ENCODE data around the gene SMAD5. TPM values are rescaled to one million over a fixed set of nuclear protein-coding genes. Genes with fewer than 3 reads are reported as not detected.

SMAD5 gene
- total and polyA plus RNA-seq, 9 donors: 27.9 to 61.8 (median 38.4) TPM

DNA sequence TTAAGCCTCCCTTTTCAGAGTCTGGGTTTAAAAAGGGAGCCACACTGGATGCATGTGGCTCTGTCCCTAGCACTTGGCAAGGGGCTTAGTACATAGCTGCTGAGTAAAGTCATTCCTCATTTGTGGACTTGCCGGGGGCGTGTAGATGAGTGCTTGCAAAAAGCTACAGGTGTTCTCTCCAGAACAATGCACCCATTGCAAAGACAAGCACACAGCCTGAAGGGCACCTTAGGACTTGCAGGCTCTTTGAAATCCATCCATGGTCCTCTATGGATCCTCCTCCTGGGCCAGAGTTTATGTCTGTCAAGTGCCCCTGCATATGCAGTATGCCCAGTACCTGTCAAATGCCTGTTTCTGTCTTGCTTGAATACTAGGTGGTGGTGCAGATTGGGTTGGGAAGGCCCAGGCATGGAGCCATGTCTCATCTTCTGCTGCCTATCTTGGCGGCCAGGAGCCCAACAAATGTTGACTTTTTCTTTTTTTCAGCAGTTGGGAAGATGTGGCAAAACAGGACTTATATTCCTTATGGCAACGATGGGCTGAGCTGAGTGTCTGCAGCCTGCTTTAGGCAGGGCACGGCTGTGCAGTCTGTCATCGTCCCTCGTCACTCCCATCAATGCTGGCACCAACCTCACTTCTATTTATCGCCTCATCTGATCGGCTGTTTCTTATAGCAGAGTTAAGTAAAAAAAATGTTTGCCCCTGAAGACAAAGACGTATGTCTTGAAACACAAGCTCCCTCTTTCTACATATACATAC, 78.8 kb downstream of the SMAD5 start:
- Histone ChIP-seq H3K27ac (ENCODE audit: low read length) (no peak overlapping the region), H3K4me1 (ENCODE audit: control insufficient read depth, insufficient read depth, low read length) (no peaks in the 10 kb centered on the region), H3K4me3 (ENCODE audit: low read length) (no peak overlapping the region), H3K36me3 (ENCODE audit: control insufficient read depth, insufficient read depth, low read length) (no peaks in the 10 kb centered on the region), H3K27me3 (ENCODE audit: control insufficient read depth, insufficient read depth, low read length) (peaks cover 4% of the 10 kb centered on the region), H3K9me3 (replicated peaks; ENCODE audit: control insufficient read depth, low read depth, low read length) (no peaks in the 10 kb centered on the region)
- WGBS (ENCODE audit: insufficient coverage): 89% methylated on average over 2 of the region's 10 CpGs
- DNase-seq: no peak

DNA sequence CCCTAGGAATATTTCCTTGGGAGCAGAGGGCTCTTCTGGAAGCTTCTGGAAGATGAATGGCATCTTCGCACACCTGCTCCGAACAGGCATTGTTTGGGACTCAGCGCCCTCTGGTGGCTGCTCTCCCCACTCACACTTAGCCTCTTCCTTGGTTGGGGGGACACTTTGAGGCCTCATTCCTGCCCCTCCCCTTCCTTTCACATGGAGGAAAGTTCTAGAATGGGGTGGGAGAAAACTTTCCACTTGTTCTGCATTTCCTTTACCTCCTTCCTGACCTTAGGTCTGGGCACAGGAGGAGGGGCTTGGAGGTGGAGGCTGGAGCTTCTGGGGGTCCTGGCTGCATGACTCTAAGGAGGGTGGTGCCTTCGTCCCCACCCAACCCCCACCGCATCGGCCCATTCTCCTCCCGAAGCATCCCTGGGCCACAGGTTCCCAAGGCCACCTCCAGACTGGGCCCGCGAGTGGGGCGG, 79.6 kb downstream of the SMAD5 start:
- Histone ChIP-seq H3K4me1 (ENCODE audit: control insufficient read depth, insufficient read depth, low read length) (no peaks in the 10 kb centered on the region), H3K4me3 (ENCODE audit: low read length) (no peak overlapping the region), H3K27me3 (ENCODE audit: control insufficient read depth, insufficient read depth, low read length) (peaks cover 4% of the 10 kb centered on the region), H3K27ac (ENCODE audit: low read length) (no peak overlapping the region), H3K9me3 (replicated peaks; ENCODE audit: control insufficient read depth, low read depth, low read length) (no peaks in the 10 kb centered on the region), H3K36me3 (ENCODE audit: control insufficient read depth, insufficient read depth, low read length) (no peaks in the 10 kb centered on the region)
- WGBS (ENCODE audit: insufficient coverage): 20% methylated on average over 1 of the region's 10 CpGs
- DNase-seq: peak; percentile 50

DNA sequence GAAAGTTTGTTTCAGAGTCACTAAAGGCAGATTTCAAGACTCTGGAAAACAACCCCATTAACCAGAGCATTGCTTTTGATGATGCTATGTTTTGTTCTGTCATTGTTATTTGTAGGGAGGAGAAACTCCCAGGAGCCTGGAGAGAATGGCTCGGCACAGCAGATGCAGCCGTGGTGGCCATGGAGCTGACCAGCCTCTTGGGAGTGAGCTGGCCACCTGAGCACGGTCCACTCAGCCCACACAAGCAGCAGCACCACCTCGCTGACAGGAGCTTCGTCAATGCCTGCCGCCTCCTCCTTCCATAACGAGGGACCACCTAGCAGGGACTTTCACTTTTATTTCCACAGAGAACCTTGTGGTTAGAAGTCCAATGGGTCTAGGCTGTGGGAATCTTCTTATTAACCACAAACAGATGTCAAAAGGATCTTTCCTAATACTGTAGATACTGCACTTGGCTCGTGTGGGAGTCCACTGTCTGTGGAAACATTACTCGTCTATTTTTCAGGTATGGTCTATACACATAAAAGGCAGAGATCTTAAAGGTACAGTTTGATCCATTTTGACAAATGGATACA, 81.4 kb downstream of the SMAD5 start:
- H3K36me3 ChIP-seq (ENCODE audit: control insufficient read depth, insufficient read depth, low read length): no peaks in the 10 kb centered on the region
- no peaks in the 10 kb centered on the region for H3K4me1 ChIP-seq (ENCODE audit: control insufficient read depth, insufficient read depth, low read length)
- H3K27me3 ChIP-seq (ENCODE audit: control insufficient read depth, insufficient read depth, low read length): peaks cover 4% of the 10 kb centered on the region
- H3K9me3 ChIP-seq (replicated peaks; ENCODE audit: control insufficient read depth, low read depth, low read length): no peaks in the 10 kb centered on the region
- no peak for DNase-seq
- H3K4me3 ChIP-seq (ENCODE audit: low read length): no peak overlapping the region
- H3K27ac ChIP-seq (ENCODE audit: low read length): no peak overlapping the region
- 51% methylated on average over 5 of the region's 9 CpGs for WGBS (ENCODE audit: insufficient coverage)

DNA sequence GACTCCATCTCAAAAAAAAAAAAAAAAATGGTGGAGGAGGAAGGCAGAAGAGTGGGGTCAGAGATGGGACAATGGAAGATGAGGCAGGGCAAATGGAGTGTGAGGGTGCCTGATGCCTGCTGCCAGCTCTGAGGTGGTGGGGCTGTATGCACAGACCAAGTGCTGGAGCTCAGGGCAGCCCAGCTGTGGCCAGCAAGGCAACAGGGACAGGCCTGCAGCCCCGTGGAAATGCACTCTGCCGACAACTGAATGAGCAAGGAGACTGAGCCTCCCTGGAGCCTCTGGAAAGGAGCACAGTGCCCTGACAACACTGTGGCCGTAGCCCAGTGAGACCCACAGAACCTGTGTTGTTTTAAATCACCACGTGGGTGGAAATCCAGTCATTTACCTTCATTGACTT, 83.2 kb downstream of the SMAD5 start:
- no peak overlapping the region for H3K27ac ChIP-seq (ENCODE audit: low read length)
- WGBS (ENCODE audit: insufficient coverage): 54% methylated on average over 4 of the region's 4 CpGs
- H3K27me3 ChIP-seq (ENCODE audit: control insufficient read depth, insufficient read depth, low read length): peaks cover 4% of the 10 kb centered on the region

DNA sequence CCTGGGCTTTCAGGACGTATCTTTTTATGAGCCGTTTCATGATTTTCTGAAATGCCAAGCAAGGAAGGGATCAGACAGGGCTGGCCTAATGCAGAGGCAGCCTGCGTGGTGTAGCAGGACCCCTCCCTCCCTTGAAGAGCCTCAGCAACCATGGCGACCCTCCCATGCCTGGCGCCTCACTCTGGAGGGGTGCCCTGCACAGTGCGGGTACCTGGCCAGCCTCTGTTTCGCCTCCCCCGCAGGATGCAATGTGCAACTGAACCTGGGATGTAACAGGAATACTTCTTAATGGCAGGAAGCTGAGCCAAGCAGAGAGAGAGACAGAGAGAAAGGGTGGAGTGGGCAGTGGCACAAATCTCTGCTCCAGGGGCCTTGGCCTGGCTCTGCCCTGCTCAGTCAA, 83.6 kb downstream of the SMAD5 start:
- no peaks in the 10 kb centered on the region for H3K9me3 ChIP-seq (replicated peaks; ENCODE audit: control insufficient read depth, low read depth, low read length)
- 81% methylated on average over 5 of the region's 8 CpGs for WGBS (ENCODE audit: insufficient coverage)
- no peak overlapping the region for H3K27ac ChIP-seq (ENCODE audit: low read length)
- H3K27me3 ChIP-seq (ENCODE audit: control insufficient read depth, insufficient read depth, low read length): peaks cover 4% of the 10 kb centered on the region
- no peak for DNase-seq
- no peaks in the 10 kb centered on the region for H3K36me3 ChIP-seq (ENCODE audit: control insufficient read depth, insufficient read depth, low read length)
- no peaks in the 10 kb centered on the region for H3K4me1 ChIP-seq (ENCODE audit: control insufficient read depth, insufficient read depth, low read length)
- H3K4me3 ChIP-seq (ENCODE audit: low read length): no peak overlapping the region

More for the DNA sequence above, 83.2 kb downstream of the SMAD5 start:
- DNase-seq: no peak
- Histone ChIP-seq H3K4me3 (ENCODE audit: low read length) (no peak overlapping the region), H3K36me3 (ENCODE audit: control insufficient read depth, insufficient read depth, low read length) (no peaks in the 10 kb centered on the region), H3K4me1 (ENCODE audit: control insufficient read depth, insufficient read depth, low read length) (no peaks in the 10 kb centered on the region), H3K9me3 (replicated peaks; ENCODE audit: control insufficient read depth, low read depth, low read length) (no peaks in the 10 kb centered on the region)

DNA sequence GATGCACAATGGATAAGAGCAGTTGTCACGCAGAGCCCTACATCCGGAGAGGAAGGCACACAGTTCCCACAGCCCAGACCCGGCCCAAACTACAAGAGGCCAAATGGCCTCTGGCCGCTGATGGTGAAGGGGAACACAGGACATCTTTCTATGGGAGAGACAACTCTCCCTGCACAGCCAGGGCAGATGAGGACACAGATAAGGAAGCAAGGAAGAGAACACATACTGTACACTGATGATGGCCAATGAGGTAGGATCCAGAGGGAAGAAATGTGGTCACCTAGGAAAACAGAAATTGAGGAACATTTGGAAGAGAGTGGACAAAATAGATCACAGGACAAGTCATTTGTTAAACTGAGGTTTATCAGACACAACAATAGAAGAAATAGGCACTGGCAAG, 88.7 kb downstream of the SMAD5 start:
- no peak for DNase-seq
- Histone ChIP-seq H3K27me3 (ENCODE audit: control insufficient read depth, insufficient read depth, low read length) (no peaks in the 10 kb centered on the region), H3K9me3 (replicated peaks; ENCODE audit: control insufficient read depth, low read depth, low read length) (no peaks in the 10 kb centered on the region), H3K36me3 (ENCODE audit: control insufficient read depth, insufficient read depth, low read length) (no peaks in the 10 kb centered on the region), H3K4me3 (ENCODE audit: low read length) (no peak overlapping the region), H3K27ac (ENCODE audit: low read length) (no peak overlapping the region), H3K4me1 (ENCODE audit: control insufficient read depth, insufficient read depth, low read length) (no peaks in the 10 kb centered on the region)
- 91% methylated on average over 4 of the region's 4 CpGs for WGBS (ENCODE audit: insufficient coverage)

DNA sequence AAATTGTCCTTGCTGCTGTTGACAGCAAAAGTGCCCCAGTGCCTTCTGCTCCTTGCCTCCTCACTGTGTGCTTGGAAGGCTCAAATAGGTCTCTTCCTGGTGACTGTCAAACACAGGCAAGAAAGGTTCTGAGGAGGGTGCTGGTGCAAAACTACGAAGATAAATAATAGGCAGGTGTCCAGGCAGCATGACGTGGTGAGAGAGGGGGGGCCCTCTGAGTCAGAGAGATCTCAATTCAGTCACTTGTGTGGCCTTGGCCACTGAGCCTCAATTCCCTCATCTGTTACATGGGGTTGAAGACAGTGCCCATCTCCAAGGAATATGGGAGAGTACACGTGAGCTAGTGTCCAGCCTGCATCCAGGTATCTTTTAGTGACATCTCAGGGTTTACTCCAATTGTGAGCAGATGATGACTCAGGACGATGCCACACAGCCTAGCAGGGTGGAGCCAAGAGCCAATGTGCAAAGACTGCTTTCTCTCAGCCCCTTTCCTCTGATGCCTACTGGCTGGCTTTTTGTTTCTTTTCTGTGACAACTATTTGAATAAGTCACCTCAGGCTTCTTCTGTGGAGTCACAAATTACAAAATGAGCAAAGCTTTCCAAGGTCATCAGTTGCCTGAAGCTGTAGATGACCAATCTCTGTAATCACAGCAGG, 90.1 kb downstream of the SMAD5 start:
- Histone ChIP-seq H3K9me3 (replicated peaks; ENCODE audit: control insufficient read depth, low read depth, low read length) (no peaks in the 10 kb centered on the region), H3K27ac (ENCODE audit: low read length) (no peak overlapping the region), H3K4me3 (ENCODE audit: low read length) (no peak overlapping the region), H3K36me3 (ENCODE audit: control insufficient read depth, insufficient read depth, low read length) (no peaks in the 10 kb centered on the region), H3K27me3 (ENCODE audit: control insufficient read depth, insufficient read depth, low read length) (no peaks in the 10 kb centered on the region), H3K4me1 (ENCODE audit: control insufficient read depth, insufficient read depth, low read length) (no peaks in the 10 kb centered on the region)
- 75% methylated on average over 3 of the region's 4 CpGs for WGBS (ENCODE audit: insufficient coverage)
- DNase-seq: no peak

DNA sequence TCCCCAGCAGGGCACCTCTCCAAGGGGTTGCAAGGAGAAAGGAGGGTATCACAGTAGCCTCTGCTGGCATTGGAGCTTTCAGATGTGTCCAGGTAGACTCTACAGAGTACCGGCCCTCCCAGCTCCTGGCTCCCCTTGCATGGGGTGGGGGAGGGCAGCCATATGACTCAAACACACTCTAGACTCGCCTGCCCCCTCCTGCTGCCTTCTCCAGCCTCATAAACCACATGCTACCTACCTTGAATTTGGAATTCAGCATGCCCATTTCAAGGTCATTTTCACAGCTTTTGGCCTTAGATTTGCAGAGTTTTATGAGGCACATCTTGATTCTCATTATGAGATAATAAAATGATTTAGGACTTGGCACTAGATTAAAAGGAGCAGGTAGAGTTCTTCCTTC, 93.2 kb downstream of the SMAD5 start:
- WGBS (ENCODE audit: insufficient coverage): 14% methylated on average over 1 of the region's 2 CpGs
- DNase-seq: no peak
- no peaks in the 10 kb centered on the region for H3K4me1 ChIP-seq (ENCODE audit: control insufficient read depth, insufficient read depth, low read length)
- H3K9me3 ChIP-seq (replicated peaks; ENCODE audit: control insufficient read depth, low read depth, low read length): no peaks in the 10 kb centered on the region
- peaks cover 4% of the 10 kb centered on the region for H3K27me3 ChIP-seq (ENCODE audit: control insufficient read depth, insufficient read depth, low read length)
- H3K4me3 ChIP-seq (ENCODE audit: low read length): no peak overlapping the region
- no peaks in the 10 kb centered on the region for H3K36me3 ChIP-seq (ENCODE audit: control insufficient read depth, insufficient read depth, low read length)
- H3K27ac ChIP-seq (ENCODE audit: low read length): no peak overlapping the region

DNA sequence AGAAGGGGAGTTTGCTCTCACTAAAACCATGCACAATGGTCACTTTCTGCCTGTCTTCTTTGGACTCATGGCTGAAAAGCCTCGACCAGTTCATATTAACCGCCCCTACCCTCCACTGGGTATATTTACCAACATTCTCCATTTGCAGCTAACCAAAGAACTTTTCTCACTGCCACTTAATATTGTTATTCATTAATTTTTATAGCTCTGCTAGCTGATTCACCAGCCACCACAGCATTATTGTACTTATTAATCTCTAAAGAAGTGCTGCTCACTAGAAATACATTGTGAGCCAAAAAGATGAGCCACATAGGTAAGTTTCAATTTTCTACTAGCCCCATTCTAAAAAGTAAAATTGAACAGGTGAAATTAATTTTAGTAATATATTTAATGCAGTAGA, 93.8 kb downstream of the SMAD5 start:
- Histone ChIP-seq H3K36me3 (ENCODE audit: control insufficient read depth, insufficient read depth, low read length) (no peaks in the 10 kb centered on the region), H3K4me3 (ENCODE audit: low read length) (no peak overlapping the region), H3K27ac (ENCODE audit: low read length) (no peak overlapping the region), H3K9me3 (replicated peaks; ENCODE audit: control insufficient read depth, low read depth, low read length) (no peaks in the 10 kb centered on the region), H3K4me1 (ENCODE audit: control insufficient read depth, insufficient read depth, low read length) (no peaks in the 10 kb centered on the region), H3K27me3 (ENCODE audit: control insufficient read depth, insufficient read depth, low read length) (peaks cover 4% of the 10 kb centered on the region)
- WGBS (ENCODE audit: insufficient coverage): no CpG with 5 or more reads among the region's 2 CpGs
- DNase-seq: no peak

DNA sequence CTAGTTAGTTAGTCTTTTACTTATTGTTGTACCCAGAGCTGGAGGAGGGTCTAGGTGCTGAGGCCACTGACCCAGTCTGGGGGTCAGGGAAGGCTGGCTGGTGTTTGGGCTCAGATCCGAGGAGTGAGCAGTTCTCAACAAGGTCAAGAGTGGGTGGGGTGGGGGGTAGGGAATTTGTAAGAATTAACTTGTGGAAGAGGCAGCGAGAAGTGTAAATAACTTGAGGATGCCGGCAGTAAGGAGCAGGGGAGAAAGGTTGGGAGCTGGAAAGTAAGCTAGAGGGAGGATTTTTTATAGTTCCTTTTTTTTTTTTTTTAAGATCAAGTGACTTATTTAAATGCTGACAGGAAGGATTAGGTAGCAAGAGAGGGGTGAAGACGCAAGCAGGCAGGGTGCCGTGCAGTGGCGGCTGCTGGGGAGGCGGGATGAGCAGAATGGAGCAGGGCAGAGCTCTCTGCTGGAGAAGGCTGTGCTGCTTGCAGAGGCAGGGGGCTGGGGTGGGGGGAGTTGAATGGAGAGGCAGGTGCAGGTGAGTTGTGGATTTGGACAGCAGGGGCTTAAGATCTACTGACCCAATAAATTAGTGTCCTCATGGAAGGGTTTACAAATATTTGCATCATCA, 95.6 kb downstream of the SMAD5 start:
- Histone ChIP-seq H3K9me3 (replicated peaks; ENCODE audit: control insufficient read depth, low read depth, low read length) (no peaks in the 10 kb centered on the region), H3K27ac (ENCODE audit: low read length) (no peak overlapping the region), H3K36me3 (ENCODE audit: control insufficient read depth, insufficient read depth, low read length) (no peaks in the 10 kb centered on the region), H3K4me3 (ENCODE audit: low read length) (no peak overlapping the region), H3K27me3 (ENCODE audit: control insufficient read depth, insufficient read depth, low read length) (peaks cover 6% of the 10 kb centered on the region), H3K4me1 (ENCODE audit: control insufficient read depth, insufficient read depth, low read length) (no peaks in the 10 kb centered on the region)
- WGBS (ENCODE audit: insufficient coverage): 27% methylated on average over 7 of the region's 7 CpGs
- DNase-seq: no peak

Data from muscle of leg (tissue), 11 donors.